ENCODE measurements around the gene PRKAR1B.

PRKAR1B gene

GRCh38 chr7:716636-717035, 10.4 kb downstream of the PRKAR1B start:
- no peak for DNase-seq

- no peak for DNase-seq
These were observed 10.9 kb downstream of the PRKAR1B start for GRCh38 chr7:716222-716621.

- DNase-seq, result no peak
These were observed 12.8 kb downstream of the PRKAR1B start for GRCh38 chr7:714251-714671.

- no peak for DNase-seq
These were observed 13.4 kb downstream of the PRKAR1B start for GRCh38 chr7:713488-714230.

GRCh38 chr7:713139-713457, 14.0 kb downstream of the PRKAR1B start:
- no peak for DNase-seq

GRCh38 chr7:712381-713138, 14.5 kb downstream of the PRKAR1B start:
- no peak for DNase-seq

GRCh38 chr7:711922-712380, 15.1 kb downstream of the PRKAR1B start:
- no peak for DNase-seq

- DNase-seq, result no peak
These were observed 15.8 kb downstream of the PRKAR1B start for GRCh38 chr7:711093-711921.

GRCh38 chr7:710161-710560, 16.9 kb downstream of the PRKAR1B start:
- DNase-seq, result no peak

GRCh38 chr7:707296-708000, 19.6 kb downstream of the PRKAR1B start:
- no peak for DNase-seq

- no peak for DNase-seq
These were observed 20.4 kb downstream of the PRKAR1B start for GRCh38 chr7:706721-707120.

GRCh38 chr7:703049-703448, 24.0 kb downstream of the PRKAR1B start:
- no peak for DNase-seq

GRCh38 chr7:701086-701671, 25.9 kb downstream of the PRKAR1B start:
- no peak for DNase-seq

- DNase-seq, result no peak
These were observed 27.5 kb downstream of the PRKAR1B start for GRCh38 chr7:699476-700170.

GRCh38 chr7:698515-699475, 28.3 kb downstream of the PRKAR1B start:
- DNase-seq, result no peak

- no peak for DNase-seq
These were observed 30.1 kb downstream of the PRKAR1B start for GRCh38 chr7:696812-697551.

- no peak for DNase-seq
These were observed 30.7 kb downstream of the PRKAR1B start for GRCh38 chr7:696426-696811.

GRCh38 chr7:693280-693679, 33.8 kb downstream of the PRKAR1B start:
- no peak for DNase-seq

GRCh38 chr7:691361-692045, 35.6 kb downstream of the PRKAR1B start:
- DNase-seq, result no peak
